Measurements from ENCODE around the gene PA2G4. TPM values are rescaled to one million over a fixed set of nuclear protein-coding genes. Genes with fewer than 3 reads are reported as not detected.

The PA2G4 gene
- total RNA-seq, 1 experiment from 2014 or later: 406 TPM

GRCh38 chr12:56104815-56105608, 653 bp downstream of the PA2G4 start:
- peak overlapping the region; percentile 98 for H3K4me2 ChIP-seq (ENCODE audit: low read length)
- H3F3A ChIP-seq (ENCODE audit: low read length, unreplicated experiment): peaks cover 2% of the 10 kb centered on the region
- H3K4me3 ChIP-seq (ENCODE audit: low read length): peak overlapping the region; percentile 91
- no peaks in the 10 kb centered on the region for H3K27me3 ChIP-seq (ENCODE audit: low read length)
- TF ChIP-seq CTCF (conservative IDR thresholded peaks at IDR 0.05; ENCODE audit: low read depth, low read length): peak; percentile 14; the same call in 1 of the 2 replicates
- no peak for TF ChIP-seq EZH2phosphoT487 (IDR thresholded peaks at IDR 0.05; ENCODE audit: borderline replicate concordance, low read length)
- ChIA-PET CTCF (interaction anchor here (1.6 to 1.7 kb wide), 4 partner anchors 13 to 58 kb away, joined by 5 to 8 read pairs (median 6); partner anchors contain the start of genes ERBB3 and ZC3H10), POLR2A (ENCODE audit: unreplicated experiment) (interaction anchor here (0.6 to 1.3 kb wide), 8 partner anchors 13 to 362 kb away, joined by 3 to 7 read pairs (median 4); partner anchors contain the start of genes ERBB3, ESYT1, RAB5B and ZC3H10)
- H3K9me2 ChIP-seq (replicated peaks; ENCODE audit: low read length): no peaks in the 10 kb centered on the region
- H3K27ac ChIP-seq (ENCODE audit: low read length): peak overlapping the region; percentile 81
- peak overlapping the region; percentile 100 for H3K9ac ChIP-seq (ENCODE audit: low read length)
- intact Hi-C loops (cut with micrococcal nuclease): loop anchor here (1.0 kb wide), 2 partner anchors 26 to 58 kb away; no protein-coding TSS in a partner anchor
- H2AFZ ChIP-seq (ENCODE audit: low read length): peak overlapping the region; percentile 93
- H3K9me3 ChIP-seq (ENCODE audit: low read length): no peaks in the 10 kb centered on the region
- H4K20me1 ChIP-seq (ENCODE audit: low read length): peaks cover 19% of the 10 kb centered on the region
- H3K36me3 ChIP-seq (ENCODE audit: low read depth, low read length): peaks cover 38% of the 10 kb centered on the region
- peak; percentile 13 for DNase-seq
- BruUV-seq (replicated peaks): no TSS peak
- peaks cover 25% of the 10 kb centered on the region for H3K4me1 ChIP-seq (ENCODE audit: insufficient read depth, low read length)
- peaks cover 42% of the 10 kb centered on the region for H3K79me2 ChIP-seq (ENCODE audit: low read length)
- ATAC-seq: peak; percentile 9

DNA sequence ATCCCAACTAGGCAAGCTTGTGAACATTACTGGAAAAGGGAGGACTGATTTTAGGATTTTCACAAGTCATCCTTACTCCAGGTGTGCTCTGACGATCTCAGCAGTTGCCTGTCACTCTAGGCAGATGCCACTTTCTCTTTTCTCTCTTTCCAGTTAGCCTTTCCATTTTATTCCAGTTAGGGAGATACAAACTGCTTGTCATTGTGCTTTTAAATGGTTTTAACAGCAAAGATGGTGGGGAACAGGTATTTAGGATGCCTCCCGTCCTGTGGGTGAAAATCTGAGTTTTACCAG, 1.2 kb downstream of the PA2G4 start:
- Histone ChIP-seq H3K4me3 (ENCODE audit: low read length) (peak overlapping the region; percentile 91), H3K36me3 (ENCODE audit: low read depth, low read length) (peaks cover 42% of the 10 kb centered on the region), H3K4me2 (ENCODE audit: low read length) (peak overlapping the region; percentile 98), H3K9me2 (replicated peaks; ENCODE audit: low read length) (no peaks in the 10 kb centered on the region), H4K20me1 (ENCODE audit: low read length) (peaks cover 19% of the 10 kb centered on the region), H3K9ac (ENCODE audit: low read length) (peak overlapping the region; percentile 100), H3K9me3 (ENCODE audit: low read length) (no peaks in the 10 kb centered on the region), H3K27ac (ENCODE audit: low read length) (peak overlapping the region; percentile 81; the same call in 1 of the 2 replicates), H2AFZ (ENCODE audit: low read length) (no peak overlapping the region), H3K79me2 (ENCODE audit: low read length) (peaks cover 42% of the 10 kb centered on the region), H3K27me3 (ENCODE audit: low read length) (no peaks in the 10 kb centered on the region), H3K4me1 (ENCODE audit: insufficient read depth, low read length) (peaks cover 25% of the 10 kb centered on the region), H3F3A (ENCODE audit: low read length, unreplicated experiment) (peaks cover 2% of the 10 kb centered on the region)
- DNase-seq (no peak), ATAC-seq (no peak)
- no TSS peak for BruUV-seq (replicated peaks)
- POLR2A ChIA-PET (ENCODE audit: unreplicated experiment): no interaction called here
- CTCF ChIA-PET: interaction anchor here (1.6 to 1.7 kb wide), 2 partner anchors 26 to 58 kb away, joined by 5 to 8 read pairs; partner anchors contain the start of gene ERBB3
- intact Hi-C loops (cut with micrococcal nuclease): no loop called here
- no peak; the same call in 1 of the 2 replicates for TF ChIP-seq CTCF (conservative IDR thresholded peaks at IDR 0.05; ENCODE audit: low read depth, low read length)
- TF ChIP-seq EZH2phosphoT487 (IDR thresholded peaks at IDR 0.05; ENCODE audit: borderline replicate concordance, low read length): no peak
- TF ChIP-seq EZH2 (IDR thresholded peaks at IDR 0.05; ENCODE audit: low read length, unreplicated experiment): no peak

GRCh38 chr12:56107242-56107641, 2.9 kb downstream of the PA2G4 start:
- POLR2A ChIA-PET (ENCODE audit: unreplicated experiment): no interaction called here
- CTCF ChIA-PET: no interaction called here
- no peaks in the 10 kb centered on the region for H3K9me2 ChIP-seq (replicated peaks; ENCODE audit: low read length)

More at GRCh38 chr12:56107242-56107641, 2.9 kb downstream of the PA2G4 start:
- DNase-seq (no peak), ATAC-seq (no peak)
- Histone ChIP-seq H3K79me2 (ENCODE audit: low read length) (peaks cover 42% of the 10 kb centered on the region), H3F3A (ENCODE audit: low read length, unreplicated experiment) (peaks cover 2% of the 10 kb centered on the region), H4K20me1 (ENCODE audit: low read length) (peaks cover 19% of the 10 kb centered on the region), H3K27me3 (ENCODE audit: low read length) (no peaks in the 10 kb centered on the region), H3K36me3 (ENCODE audit: low read depth, low read length) (peaks cover 51% of the 10 kb centered on the region), H2AFZ (ENCODE audit: low read length) (no peak overlapping the region), H3K27ac (ENCODE audit: low read length) (no peak overlapping the region), H3K4me3 (ENCODE audit: low read length) (peak overlapping the region; percentile 91; the same call in 1 of the 2 replicates), H3K4me1 (ENCODE audit: insufficient read depth, low read length) (peaks cover 25% of the 10 kb centered on the region), H3K9ac (ENCODE audit: low read length) (no peak overlapping the region), H3K4me2 (ENCODE audit: low read length) (peak overlapping the region; percentile 98), H3K9me3 (ENCODE audit: low read length) (no peaks in the 10 kb centered on the region)
- no peak for TF ChIP-seq CTCF (conservative IDR thresholded peaks at IDR 0.05; ENCODE audit: low read depth, low read length)
- TF ChIP-seq EZH2phosphoT487 (IDR thresholded peaks at IDR 0.05; ENCODE audit: borderline replicate concordance, low read length): no peak
- no peak for TF ChIP-seq EZH2 (IDR thresholded peaks at IDR 0.05; ENCODE audit: low read length, unreplicated experiment)
- intact Hi-C loops (cut with micrococcal nuclease): no loop called here
- no TSS peak for BruUV-seq (replicated peaks)

All from PC-3 (cell line).